ENCODE data around the gene LRRC10B.
A peak's percentile ranks its signal among the peaks of the same experiment; 100 is the strongest.
"Not testable (repeated sequence)": the region's sequence is repeated elsewhere in the genome, so short reads cannot be mapped to it uniquely, and the experiment has no call there.

Gene LRRC10B

DNA sequence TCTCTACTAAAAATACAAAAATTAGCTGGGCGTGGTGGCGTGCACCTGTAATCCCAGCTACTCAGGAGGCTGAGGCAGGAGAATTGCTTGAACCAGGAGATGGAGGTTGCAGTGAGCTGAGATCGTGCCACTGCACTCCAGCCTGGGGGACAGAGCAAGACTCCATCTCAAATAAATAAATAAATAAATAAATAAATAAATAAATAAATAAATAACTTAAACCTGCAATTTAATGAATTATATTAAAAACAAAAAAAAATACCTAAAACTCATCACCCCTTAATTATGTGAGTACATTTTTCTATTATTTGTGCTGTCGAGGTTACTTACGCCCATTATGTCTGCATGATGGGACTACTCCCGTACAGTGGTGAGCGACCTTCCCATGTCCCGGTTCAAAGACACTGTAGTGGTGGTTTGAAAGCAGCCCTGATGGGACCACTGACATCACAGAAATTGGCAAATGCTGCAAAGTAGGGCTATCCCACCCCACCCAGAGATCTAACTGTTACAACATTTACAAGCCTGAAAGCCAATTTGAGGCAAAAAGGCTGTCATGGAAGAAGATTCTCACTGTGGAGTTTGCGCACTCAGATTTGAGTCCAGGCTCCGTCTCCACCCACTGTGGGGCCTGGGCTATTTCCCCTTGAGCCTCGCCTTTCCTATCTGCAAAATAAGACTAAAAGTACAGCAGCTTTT is 29.0 kb upstream of the LRRC10B start:
- CTCF ChIA-PET: interaction anchor here (1.0 to 29.0 kb wide), 7 partner anchors 10 to 193 kb away, joined by 3 to 453 read pairs (median 6); partner anchors contain the start of gene LRRC10B
- H3K4me3 ChIP-seq (ENCODE audit: control insufficient read depth in 1 of 7, extremely low read depth in 1 of 7, insufficient read depth in 4 of 7, low read depth in 2 of 7, low read length in 6 of 7); H3K27ac ChIP-seq (ENCODE audit: insufficient read depth in 1 of 2, low read depth in 1 of 2, low read length in 2 of 2, poor library complexity in 1 of 2, severe bottlenecking in 2 of 2); POLR2A ChIA-PET; H3K9me3 ChIP-seq (ENCODE audit: control extremely low read depth in 1 of 5, control insufficient read depth in 4 of 5, insufficient read depth in 2 of 5, low read depth in 1 of 5, low read length in 4 of 5); H3K36me3 ChIP-seq (ENCODE audit: control insufficient read depth in 4 of 4, insufficient read depth in 4 of 4, low read length in 3 of 4); DNase-seq; H3K27me3 ChIP-seq (replicated peaks in 2 of 5; ENCODE audit: control insufficient read depth in 4 of 5, insufficient read depth in 5 of 5, low read length in 4 of 5); H3K4me1 ChIP-seq (ENCODE audit: control extremely low read depth in 1 of 4, control insufficient read depth in 4 of 4, insufficient read depth in 4 of 4, low read length in 3 of 4): not testable (repeated sequence)
- 100% methylated on average over 6 of the region's 11 CpGs for WGBS (ENCODE audit: insufficient coverage)

DNA sequence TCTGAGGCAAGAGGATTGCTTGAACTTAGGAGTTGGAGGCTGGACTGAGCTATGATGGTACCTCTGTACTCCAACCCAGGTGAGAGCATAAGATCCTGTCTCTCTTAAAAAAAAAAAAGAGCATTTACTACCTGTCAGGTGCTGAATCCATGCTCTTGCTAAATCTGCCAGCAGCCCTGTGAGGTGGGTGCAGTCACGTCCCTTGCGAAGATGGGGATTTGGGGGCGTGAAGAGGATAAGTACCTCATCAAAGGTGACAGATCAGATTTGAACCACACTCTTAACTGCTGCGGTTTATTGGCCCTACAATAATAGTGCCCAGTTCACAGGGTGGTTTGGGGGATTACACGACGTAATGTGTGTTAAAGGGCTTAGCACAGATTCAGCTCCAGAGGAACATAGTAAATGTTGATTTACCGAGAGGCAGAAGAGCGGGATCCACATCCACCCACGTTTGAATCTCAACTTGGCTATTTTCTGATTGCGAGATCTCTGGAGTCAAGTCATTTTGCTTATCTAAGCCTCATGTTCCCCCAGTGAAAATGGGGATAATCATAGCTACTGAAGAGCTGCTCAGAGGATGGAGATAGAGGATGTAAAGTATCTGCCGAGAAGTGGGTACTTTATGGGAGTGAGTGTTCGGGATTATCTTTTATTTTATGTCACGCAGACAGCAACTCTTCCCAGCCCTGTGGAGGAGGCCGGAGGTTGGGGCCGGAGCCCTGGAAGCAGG is 28.1 kb upstream of the LRRC10B start:
- ChIA-PET POLR2A (no interaction called here), CTCF (interaction anchor here (1.5 to 29.0 kb wide), 3 partner anchors 8 to 159 kb away, joined by 4 to 453 read pairs (median 9); partner anchors contain the start of gene LRRC10B)
- Histone ChIP-seq H3K27ac (ENCODE audit: insufficient read depth in 1 of 2, low read depth in 1 of 2, low read length in 2 of 2, poor library complexity in 1 of 2, severe bottlenecking in 2 of 2) (no peak overlapping the region), H3K27me3 (replicated peaks in 2 of 5; ENCODE audit: control insufficient read depth in 4 of 5, insufficient read depth in 5 of 5, low read length in 4 of 5) (peaks cover 0 to 5% (median 0%) of the 10 kb centered on the region in 5 experiments), H3K9me3 (ENCODE audit: control extremely low read depth in 1 of 5, control insufficient read depth in 4 of 5, insufficient read depth in 2 of 5, low read depth in 1 of 5, low read length in 4 of 5) (no peaks in the 10 kb centered on the region), H3K4me1 (ENCODE audit: control extremely low read depth in 1 of 4, control insufficient read depth in 4 of 4, insufficient read depth in 4 of 4, low read length in 3 of 4) (peaks cover 0 to 7% (median 0%) of the 10 kb centered on the region in 4 experiments), H3K4me3 (ENCODE audit: control insufficient read depth in 1 of 7, extremely low read depth in 1 of 7, insufficient read depth in 4 of 7, low read depth in 2 of 7, low read length in 6 of 7) (no peak overlapping the region), H3K36me3 (ENCODE audit: control insufficient read depth in 4 of 4, insufficient read depth in 4 of 4, low read length in 3 of 4) (no peaks in the 10 kb centered on the region)
- WGBS (ENCODE audit: insufficient coverage): 92% methylated on average over 14 of the region's 15 CpGs
- no peak for DNase-seq

DNA sequence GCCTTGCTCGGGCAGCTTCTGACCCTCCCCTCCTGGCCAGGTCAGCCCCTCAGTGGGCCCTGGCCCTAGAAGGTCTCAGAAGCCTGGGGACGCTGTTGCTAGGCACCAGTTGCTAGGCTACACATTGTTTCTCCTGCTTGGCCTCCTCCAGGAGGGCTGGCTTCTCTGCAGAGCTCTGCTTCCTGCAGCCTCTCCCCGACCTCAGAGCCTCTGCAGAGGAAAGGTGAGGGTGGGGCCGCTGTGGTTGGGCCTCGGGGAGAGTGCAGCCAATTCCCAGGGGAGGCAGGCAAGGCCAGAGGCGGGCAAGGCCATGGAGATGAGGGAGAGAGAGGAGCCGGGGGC is 27.6 kb upstream of the LRRC10B start:
- H3K36me3 ChIP-seq (ENCODE audit: control insufficient read depth in 4 of 4, insufficient read depth in 4 of 4, low read length in 3 of 4): no peaks in the 10 kb centered on the region
- no peak overlapping the region for H3K4me3 ChIP-seq (ENCODE audit: control insufficient read depth in 1 of 7, extremely low read depth in 1 of 7, insufficient read depth in 4 of 7, low read depth in 2 of 7, low read length in 6 of 7)
- no peak overlapping the region for H3K27ac ChIP-seq (ENCODE audit: insufficient read depth in 1 of 2, low read depth in 1 of 2, low read length in 2 of 2, poor library complexity in 1 of 2, severe bottlenecking in 2 of 2)
- peaks cover 0 to 7% (median 0%) of the 10 kb centered on the region in 4 experiments for H3K4me1 ChIP-seq (ENCODE audit: control extremely low read depth in 1 of 4, control insufficient read depth in 4 of 4, insufficient read depth in 4 of 4, low read length in 3 of 4)
- peak; percentile 4 to 41 (median 33) for DNase-seq
- H3K27me3 ChIP-seq (replicated peaks in 2 of 5; ENCODE audit: control insufficient read depth in 4 of 5, insufficient read depth in 5 of 5, low read length in 4 of 5): peaks cover 0 to 5% (median 0%) of the 10 kb centered on the region in 5 experiments
- WGBS (ENCODE audit: insufficient coverage): 88% methylated on average over 2 of the region's 7 CpGs
- CTCF ChIA-PET: interaction anchor here (1.5 to 29.0 kb wide), 3 partner anchors 8 to 158 kb away, joined by 4 to 453 read pairs (median 9); partner anchors contain the start of gene LRRC10B
- POLR2A ChIA-PET: interaction anchor here (0.6 kb wide), 1 partner anchor 26 kb away, joined by 3 read pairs; no protein-coding TSS in a partner anchor
- H3K9me3 ChIP-seq (ENCODE audit: control extremely low read depth in 1 of 5, control insufficient read depth in 4 of 5, insufficient read depth in 2 of 5, low read depth in 1 of 5, low read length in 4 of 5): no peaks in the 10 kb centered on the region

DNA sequence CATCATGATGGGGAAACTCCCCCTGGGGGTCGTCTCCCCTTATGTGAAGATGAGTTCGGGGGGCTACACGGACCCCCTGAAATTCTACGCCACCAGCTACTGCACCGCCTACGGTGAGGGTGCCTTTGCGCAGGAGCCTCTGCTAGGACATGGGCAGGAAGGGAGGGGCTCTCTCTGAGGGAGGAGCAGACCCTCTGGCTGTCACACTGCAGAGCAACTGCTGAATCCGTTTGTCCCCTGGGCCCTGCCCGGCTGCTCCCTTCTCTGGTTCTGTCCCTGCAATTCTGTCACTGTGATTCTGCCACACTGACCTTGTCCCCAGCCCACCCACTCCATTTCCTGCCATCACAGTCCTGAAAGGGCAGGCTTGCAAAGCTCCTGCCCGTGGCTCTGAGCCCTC is 26.7 kb upstream of the LRRC10B start:
- Histone ChIP-seq H3K4me1 (ENCODE audit: control extremely low read depth in 1 of 4, control insufficient read depth in 4 of 4, insufficient read depth in 4 of 4, low read length in 3 of 4) (peaks cover 0 to 7% (median 0%) of the 10 kb centered on the region in 4 experiments), H3K4me3 (ENCODE audit: control insufficient read depth in 1 of 7, extremely low read depth in 1 of 7, insufficient read depth in 4 of 7, low read depth in 2 of 7, low read length in 6 of 7) (no peak overlapping the region), H3K27me3 (replicated peaks in 2 of 5; ENCODE audit: control insufficient read depth in 4 of 5, insufficient read depth in 5 of 5, low read length in 4 of 5) (peaks cover 0 to 5% (median 0%) of the 10 kb centered on the region in 5 experiments), H3K27ac (ENCODE audit: insufficient read depth in 1 of 2, low read depth in 1 of 2, low read length in 2 of 2, poor library complexity in 1 of 2, severe bottlenecking in 2 of 2) (no peak overlapping the region), H3K36me3 (ENCODE audit: control insufficient read depth in 4 of 4, insufficient read depth in 4 of 4, low read length in 3 of 4) (peaks cover 0 to 1% (median 0%) of the 10 kb centered on the region in 4 experiments), H3K9me3 (ENCODE audit: control extremely low read depth in 1 of 5, control insufficient read depth in 4 of 5, insufficient read depth in 2 of 5, low read depth in 1 of 5, low read length in 4 of 5) (no peaks in the 10 kb centered on the region)
- 87% methylated on average over 8 of the region's 10 CpGs for WGBS (ENCODE audit: insufficient coverage)
- DNase-seq: no peak
- ChIA-PET CTCF (interaction anchor here (0.6 to 29.0 kb wide), 11 partner anchors 9 to 196 kb away, joined by 3 to 453 read pairs (median 4); partner anchors contain the start of gene LRRC10B), POLR2A (no interaction called here)

DNA sequence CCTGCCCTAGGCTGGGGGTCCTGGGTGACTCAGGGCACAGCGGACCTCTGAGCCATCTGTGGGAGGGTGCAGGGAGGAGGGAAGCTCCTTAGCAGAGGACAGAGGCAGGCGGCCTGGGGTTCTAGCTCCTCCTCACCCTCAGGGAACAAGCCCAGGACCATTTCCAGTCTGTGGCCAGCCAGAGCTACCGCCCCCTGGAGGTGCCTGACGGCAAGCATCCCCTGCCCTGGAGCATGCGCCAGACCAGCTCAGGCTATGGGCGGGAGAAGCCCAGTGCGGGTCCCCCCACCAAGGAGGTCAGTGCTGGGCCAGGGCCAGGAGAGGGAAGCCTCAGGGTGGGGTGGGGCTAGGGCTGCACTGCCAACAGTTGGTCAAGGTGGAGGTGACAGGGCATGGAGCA is 26.0 kb upstream of the LRRC10B start:
- no peak overlapping the region for H3K4me3 ChIP-seq (ENCODE audit: control insufficient read depth in 1 of 7, extremely low read depth in 1 of 7, insufficient read depth in 4 of 7, low read depth in 2 of 7, low read length in 6 of 7)
- DNase-seq: peak in 2 of 3 donors; percentile 7 to 18
- H3K4me1 ChIP-seq (ENCODE audit: control extremely low read depth in 1 of 4, control insufficient read depth in 4 of 4, insufficient read depth in 4 of 4, low read length in 3 of 4): peaks cover 0 to 7% (median 0%) of the 10 kb centered on the region in 4 experiments
- no peaks in the 10 kb centered on the region for H3K9me3 ChIP-seq (ENCODE audit: control extremely low read depth in 1 of 5, control insufficient read depth in 4 of 5, insufficient read depth in 2 of 5, low read depth in 1 of 5, low read length in 4 of 5)
- ChIA-PET POLR2A (no interaction called here), CTCF (interaction anchor here (0.6 to 29.0 kb wide), 12 partner anchors 10 to 252 kb away, joined by 3 to 453 read pairs (median 4); partner anchors contain the start of gene LRRC10B)
- no peak overlapping the region for H3K27ac ChIP-seq (ENCODE audit: insufficient read depth in 1 of 2, low read depth in 1 of 2, low read length in 2 of 2, poor library complexity in 1 of 2, severe bottlenecking in 2 of 2)
- H3K27me3 ChIP-seq (replicated peaks in 2 of 5; ENCODE audit: control insufficient read depth in 4 of 5, insufficient read depth in 5 of 5, low read length in 4 of 5): peaks cover 0 to 5% (median 0%) of the 10 kb centered on the region in 5 experiments
- H3K36me3 ChIP-seq (ENCODE audit: control insufficient read depth in 4 of 4, insufficient read depth in 4 of 4, low read length in 3 of 4): peaks cover 0 to 8% (median 0%) of the 10 kb centered on the region in 4 experiments
- WGBS (ENCODE audit: insufficient coverage): 43% methylated on average over 6 of the region's 7 CpGs

DNA sequence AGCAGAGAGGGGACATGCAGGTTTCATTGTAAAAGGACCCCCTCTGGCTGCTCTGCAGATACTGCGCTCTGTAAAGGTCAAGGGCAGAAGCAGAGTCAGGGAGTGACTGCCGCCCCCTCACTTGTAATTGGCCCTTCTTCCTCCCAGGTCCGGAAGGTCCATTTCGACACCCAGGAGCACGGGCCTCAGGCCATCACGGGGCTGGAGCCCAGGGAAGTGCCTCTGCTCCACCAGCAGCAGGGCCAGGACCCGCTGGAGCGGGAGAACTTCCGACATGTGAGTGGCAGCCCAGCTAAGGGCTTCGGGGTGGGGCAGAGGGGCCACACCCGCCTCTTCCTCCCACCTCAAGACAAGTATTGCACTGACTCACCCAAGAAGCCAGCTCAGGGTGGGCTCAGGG is 24.0 kb upstream of the LRRC10B start:
- Histone ChIP-seq H3K27ac (ENCODE audit: insufficient read depth in 1 of 2, low read depth in 1 of 2, low read length in 2 of 2, poor library complexity in 1 of 2, severe bottlenecking in 2 of 2) (no peak overlapping the region), H3K4me1 (ENCODE audit: control extremely low read depth in 1 of 4, control insufficient read depth in 4 of 4, insufficient read depth in 4 of 4, low read length in 3 of 4) (peaks cover 0 to 4% (median 0%) of the 10 kb centered on the region in 4 experiments), H3K9me3 (ENCODE audit: control extremely low read depth in 1 of 5, control insufficient read depth in 4 of 5, insufficient read depth in 2 of 5, low read depth in 1 of 5, low read length in 4 of 5) (no peaks in the 10 kb centered on the region), H3K27me3 (replicated peaks in 2 of 5; ENCODE audit: control insufficient read depth in 4 of 5, insufficient read depth in 5 of 5, low read length in 4 of 5) (peaks cover 0 to 6% (median 0%) of the 10 kb centered on the region in 5 experiments), H3K36me3 (ENCODE audit: control insufficient read depth in 4 of 4, insufficient read depth in 4 of 4, low read length in 3 of 4) (peaks cover 0 to 9% (median 0%) of the 10 kb centered on the region in 4 experiments), H3K4me3 (ENCODE audit: control insufficient read depth in 1 of 7, extremely low read depth in 1 of 7, insufficient read depth in 4 of 7, low read depth in 2 of 7, low read length in 6 of 7) (no peak overlapping the region)
- DNase-seq: no peak
- ChIA-PET CTCF (interaction anchor here (1.2 to 29.0 kb wide), 3 partner anchors 10 to 32 kb away, joined by 3 to 453 read pairs (median 4); partner anchors contain the start of gene LRRC10B), POLR2A (interaction anchor here (0.7 kb wide), 1 partner anchor 571 kb away, joined by 7 read pairs; no protein-coding TSS in a partner anchor)
- WGBS (ENCODE audit: insufficient coverage): 98% methylated on average over 7 of the region's 11 CpGs
